Mucosa of stomach (tissue), 1 donor: Measurements from ENCODE around the gene PTPRE.

ENCODE experiments used
- H3K27me3 ChIP-seq: one replicate; pipeline ENCODE4 v1.7.0; 2013; ENCODE audit warnings: mild to moderate bottlenecking, low read length; ENCODE audit not compliant: control insufficient read depth, insufficient read depth
- H3K36me3 ChIP-seq: one replicate; pipeline ENCODE4 v1.7.0; 2013; ENCODE audit warnings: low read length; ENCODE audit not compliant: control insufficient read depth, insufficient read depth
- H3K4me1 ChIP-seq: one replicate; pipeline ENCODE4 v1.7.0; 2013; ENCODE audit warnings: mild to moderate bottlenecking, low read length; ENCODE audit not compliant: control insufficient read depth, insufficient read depth
- H3K4me3 ChIP-seq: one replicate; pipeline ENCODE4 v1.7.0; 2013; ENCODE audit warnings: low read length
- H3K9ac ChIP-seq: one replicate; pipeline ENCODE4 v1.7.0; 2013; ENCODE audit warnings: mild to moderate bottlenecking, low read length, moderate library complexity
- H3K9me3 ChIP-seq: one replicate; pipeline ENCODE4 v1.7.0; 2013; ENCODE audit warnings: mild to moderate bottlenecking, low read length, moderate library complexity; ENCODE audit not compliant: control insufficient read depth
- donor health status: Pancreatic carcinoma.

The PTPRE gene

GRCh38 chr10:127903789-127904188, 3.1 kb upstream of the PTPRE start:
- Histone ChIP-seq H3K9ac (no peak overlapping the region), H3K4me1 (peaks cover 33% of the 10 kb centered on the region), H3K4me3 (no peak overlapping the region), H3K9me3 (no peaks in the 10 kb centered on the region), H3K27me3 (no peaks in the 10 kb centered on the region), H3K36me3 (no peaks in the 10 kb centered on the region)

- H3K9me3 ChIP-seq: no peaks in the 10 kb centered on the region
- H3K9ac ChIP-seq: no peak overlapping the region
- peaks cover 38% of the 10 kb centered on the region for H3K4me1 ChIP-seq
- H3K27me3 ChIP-seq: no peaks in the 10 kb centered on the region
- no peak overlapping the region for H3K4me3 ChIP-seq
- no peaks in the 10 kb centered on the region for H3K36me3 ChIP-seq
Measured at GRCh38 chr10:127904311-127905000, 2.4 kb upstream of the PTPRE start.

- H3K9ac ChIP-seq: no peak overlapping the region
- H3K4me1 ChIP-seq: peaks cover 40% of the 10 kb centered on the region
- H3K9me3 ChIP-seq: no peaks in the 10 kb centered on the region
- no peaks in the 10 kb centered on the region for H3K27me3 ChIP-seq
- H3K36me3 ChIP-seq: no peaks in the 10 kb centered on the region
- H3K4me3 ChIP-seq: no peak overlapping the region
Measured at GRCh38 chr10:127905001-127905847, 1.7 kb upstream of the PTPRE start.

- H3K9me3 ChIP-seq: no peaks in the 10 kb centered on the region
- H3K27me3 ChIP-seq: no peaks in the 10 kb centered on the region
- H3K9ac ChIP-seq: no peak overlapping the region
Measured at GRCh38 chr10:127905848-127906261, 1.0 kb upstream of the PTPRE start.

GRCh38 chr10:127907411-127908105, 655 bp downstream of the PTPRE start:
- Histone ChIP-seq H3K4me3 (no peak overlapping the region), H3K9ac (peak overlapping the region; percentile 79), H3K4me1 (peaks cover 53% of the 10 kb centered on the region), H3K27me3 (no peaks in the 10 kb centered on the region), H3K36me3 (no peaks in the 10 kb centered on the region), H3K9me3 (no peaks in the 10 kb centered on the region)

More at GRCh38 chr10:127905848-127906261, 1.0 kb upstream of the PTPRE start:
- peaks cover 46% of the 10 kb centered on the region for H3K4me1 ChIP-seq
- H3K4me3 ChIP-seq: no peak overlapping the region
- no peaks in the 10 kb centered on the region for H3K36me3 ChIP-seq

- Histone ChIP-seq H3K36me3 (no peaks in the 10 kb centered on the region), H3K9me3 (no peaks in the 10 kb centered on the region), H3K4me1 (peaks cover 53% of the 10 kb centered on the region), H3K27me3 (no peaks in the 10 kb centered on the region), H3K9ac (peak overlapping the region; percentile 79), H3K4me3 (no peak overlapping the region)
Measured at GRCh38 chr10:127908106-127908958, 1.4 kb downstream of the PTPRE start.

- H3K4me3 ChIP-seq: no peak overlapping the region
- no peaks in the 10 kb centered on the region for H3K27me3 ChIP-seq
- H3K9me3 ChIP-seq: no peaks in the 10 kb centered on the region
- no peaks in the 10 kb centered on the region for H3K36me3 ChIP-seq
- no peak overlapping the region for H3K9ac ChIP-seq
- H3K4me1 ChIP-seq: peaks cover 53% of the 10 kb centered on the region
Measured at GRCh38 chr10:127908959-127909267, 2.0 kb downstream of the PTPRE start.

- no peaks in the 10 kb centered on the region for H3K36me3 ChIP-seq
- no peaks in the 10 kb centered on the region for H3K9me3 ChIP-seq
- no peak overlapping the region for H3K4me3 ChIP-seq
- H3K9ac ChIP-seq: no peak overlapping the region
- H3K27me3 ChIP-seq: no peaks in the 10 kb centered on the region
- H3K4me1 ChIP-seq: peaks cover 45% of the 10 kb centered on the region
Measured at GRCh38 chr10:127909716-127910463, 3.0 kb downstream of the PTPRE start.

- no peak overlapping the region for H3K9ac ChIP-seq
- H3K9me3 ChIP-seq: no peaks in the 10 kb centered on the region
- H3K4me1 ChIP-seq: peaks cover 39% of the 10 kb centered on the region
- no peaks in the 10 kb centered on the region for H3K36me3 ChIP-seq
- H3K4me3 ChIP-seq: no peak overlapping the region
- H3K27me3 ChIP-seq: no peaks in the 10 kb centered on the region
Measured at GRCh38 chr10:127910464-127910770, 3.5 kb downstream of the PTPRE start.

GRCh38 chr10:127911218-127911866, 4.4 kb downstream of the PTPRE start:
- Histone ChIP-seq H3K36me3 (no peaks in the 10 kb centered on the region), H3K4me1 (peaks cover 30% of the 10 kb centered on the region), H3K4me3 (no peak overlapping the region), H3K9ac (no peak overlapping the region), H3K9me3 (no peaks in the 10 kb centered on the region), H3K27me3 (no peaks in the 10 kb centered on the region)

- H3K4me3 ChIP-seq: no peak overlapping the region
Measured at GRCh38 chr10:127911867-127912257, 5.0 kb downstream of the PTPRE start.

More at GRCh38 chr10:127911867-127912257, 5.0 kb downstream of the PTPRE start:
- Histone ChIP-seq H3K4me1 (peaks cover 26% of the 10 kb centered on the region), H3K36me3 (no peaks in the 10 kb centered on the region), H3K27me3 (no peaks in the 10 kb centered on the region), H3K9ac (no peak overlapping the region), H3K9me3 (no peaks in the 10 kb centered on the region)
